Measurements from ENCODE around the gene ADRA2B.
"Not testable (repeated sequence)": the region's sequence is repeated elsewhere in the genome, so short reads cannot be mapped to it uniquely, and the experiment has no call there.

ADRA2B gene

DNA sequence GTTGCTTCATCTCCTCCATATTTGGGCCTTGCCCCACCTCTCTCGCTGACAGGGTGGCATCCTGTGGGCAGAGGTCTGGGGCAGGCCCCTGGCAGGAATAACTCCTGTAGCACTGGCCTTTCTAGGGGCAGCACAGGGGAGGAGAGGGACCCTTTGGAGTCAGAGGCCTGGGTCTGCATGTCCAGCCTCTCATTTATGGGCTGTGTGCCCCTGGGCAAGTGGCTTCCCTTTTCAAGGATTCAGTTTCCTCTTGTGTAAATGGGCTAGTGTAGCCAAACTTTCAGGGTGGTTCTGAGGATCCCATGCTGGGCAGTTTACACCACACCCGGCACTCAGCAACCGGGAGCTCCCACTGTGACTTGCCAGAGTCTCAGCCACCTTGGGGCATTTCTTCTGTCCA is 23.4 kb downstream of the ADRA2B start:
- no peak for DNase-seq
- TF ChIP-seq GATA1 (IDR thresholded peaks at IDR 0.05; ENCODE audit: low read depth, low read length): no peak
- TF ChIP-seq POLR2A (IDR thresholded peaks at IDR 0.05; ENCODE audit: low read length): no peak

DNA sequence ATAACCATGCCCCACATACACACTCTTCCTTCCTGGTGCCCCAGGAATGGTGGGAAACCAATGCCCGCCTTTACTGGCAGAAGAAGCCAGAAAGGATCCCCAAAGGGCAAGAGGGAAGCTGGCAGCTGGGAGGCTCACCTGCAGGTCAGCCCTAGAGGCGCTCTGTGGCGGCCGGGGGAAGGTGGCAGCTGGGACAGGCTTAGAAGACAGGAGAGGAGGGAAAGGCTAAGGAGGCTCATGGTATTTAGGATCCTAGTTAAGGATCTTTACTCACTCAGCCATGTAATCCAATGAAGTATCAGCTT is 23.8 kb downstream of the ADRA2B start:
- DNase-seq: no peak
- TF ChIP-seq POLR2A (IDR thresholded peaks at IDR 0.05; ENCODE audit: low read length) (no peak), GATA1 (IDR thresholded peaks at IDR 0.05; ENCODE audit: low read depth, low read length) (no peak)

DNA sequence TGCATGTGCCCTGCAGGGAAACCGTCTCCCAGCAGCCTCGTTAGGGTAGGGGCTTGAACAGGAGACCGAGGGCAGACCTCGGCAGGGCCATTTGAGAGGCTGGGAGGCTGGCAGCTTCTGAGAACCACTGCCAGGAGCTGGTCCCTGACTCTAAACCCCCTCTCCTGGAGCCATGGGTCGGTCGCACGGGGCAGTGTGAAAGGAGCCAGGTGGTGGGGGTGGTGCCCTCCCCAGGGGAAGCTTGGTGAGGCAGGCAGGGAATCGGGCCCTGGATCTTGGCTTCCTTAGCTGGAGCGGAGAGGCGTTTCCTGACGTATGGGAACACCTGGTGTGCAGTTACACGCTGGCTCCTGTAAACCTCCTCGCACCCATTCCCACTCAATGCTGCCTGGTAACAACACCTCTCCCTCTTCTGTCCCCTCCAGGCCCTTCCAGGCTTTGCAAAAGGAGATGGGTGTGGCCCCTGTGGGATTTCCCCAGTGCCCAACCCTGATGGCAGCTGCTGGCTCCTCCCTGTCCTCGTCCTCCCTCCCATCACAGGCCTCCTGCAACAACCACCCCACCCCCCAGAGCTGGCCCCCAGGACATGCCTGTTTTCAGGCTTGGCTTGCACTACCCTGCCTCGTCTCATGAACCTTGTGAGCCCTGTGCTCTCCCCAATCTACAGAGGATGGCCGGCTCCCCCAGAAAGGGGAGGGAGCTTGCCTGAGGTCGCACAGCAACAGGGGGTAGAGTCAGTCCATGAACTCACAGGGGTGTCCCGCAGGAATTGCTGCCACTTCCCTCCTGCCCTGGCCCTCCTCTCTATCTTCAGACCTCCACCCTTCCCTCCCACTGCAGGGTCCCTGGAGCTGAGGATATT is 24.4 kb downstream of the ADRA2B start:
- no peak for DNase-seq
- TF ChIP-seq POLR2A (IDR thresholded peaks at IDR 0.05; ENCODE audit: low read length) (no peak), GATA1 (IDR thresholded peaks at IDR 0.05; ENCODE audit: low read depth, low read length) (no peak)

DNA sequence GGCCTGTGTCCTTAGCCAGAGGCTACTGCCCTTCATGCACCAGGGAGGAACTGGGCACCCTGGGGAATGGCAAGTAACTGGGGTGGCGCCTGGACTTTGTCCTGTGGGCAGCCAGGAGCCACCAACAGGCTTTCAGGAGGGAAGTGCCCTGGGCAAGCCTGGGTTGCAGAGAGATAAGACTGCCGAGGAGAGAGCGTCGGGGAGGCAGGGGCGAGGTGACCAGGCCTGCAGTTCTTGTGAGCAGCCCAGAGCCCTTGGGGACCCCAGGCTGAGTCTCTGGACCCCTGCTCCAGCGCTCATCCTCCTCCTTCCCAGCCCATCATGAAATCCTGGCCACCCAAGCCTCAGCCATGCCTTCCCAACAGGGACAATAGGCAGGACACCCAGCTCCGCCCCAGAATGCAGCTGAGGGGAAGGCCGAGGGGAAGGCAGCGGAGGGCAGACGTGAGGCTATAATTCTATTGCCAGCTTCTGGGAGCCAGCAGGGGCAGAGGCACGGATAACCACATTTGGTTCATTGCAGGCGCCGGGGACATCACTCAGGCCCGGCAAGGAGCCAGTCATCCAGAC is 25.1 kb downstream of the ADRA2B start:
- DNase-seq: no peak
- TF ChIP-seq POLR2A (IDR thresholded peaks at IDR 0.05; ENCODE audit: low read length) (no peak), GATA1 (IDR thresholded peaks at IDR 0.05; ENCODE audit: low read depth, low read length) (no peak)

DNA sequence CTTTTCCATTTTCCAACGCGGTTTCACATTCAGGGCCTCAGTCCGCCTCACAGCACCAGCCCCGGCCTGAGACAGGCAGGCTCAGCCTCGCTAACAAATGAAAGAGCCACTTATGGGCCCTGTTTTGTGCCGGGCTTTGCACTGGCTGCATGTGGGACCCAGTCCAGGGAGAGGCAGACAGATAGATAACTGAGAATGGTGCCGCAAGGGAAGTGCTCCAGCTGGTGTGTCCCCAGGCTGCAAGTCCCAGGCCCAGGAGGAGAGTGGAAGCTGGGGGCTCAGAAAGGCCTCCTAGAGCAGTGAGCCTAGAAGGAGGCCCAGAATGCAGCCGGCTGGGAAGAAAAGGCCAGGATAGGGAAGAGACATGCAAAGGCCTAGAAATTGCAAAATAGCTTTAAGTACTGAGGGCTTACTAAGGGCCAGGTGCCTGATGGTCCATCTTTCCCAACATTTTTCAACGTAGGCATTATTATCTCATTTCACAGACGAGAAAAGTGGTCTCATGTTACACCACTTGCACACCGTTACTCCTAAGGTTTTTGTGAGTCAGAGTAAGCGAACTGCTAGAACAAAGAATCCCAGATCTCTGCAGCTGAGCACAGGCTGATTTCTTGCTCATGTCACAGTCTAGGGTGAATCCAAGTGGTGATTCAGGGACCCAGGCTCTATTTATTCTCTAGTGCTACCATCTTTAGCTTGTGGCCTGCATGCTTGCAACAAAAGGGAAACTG is 26.0 kb downstream of the ADRA2B start:
- no peak for DNase-seq
- TF ChIP-seq GATA1 (IDR thresholded peaks at IDR 0.05; ENCODE audit: low read depth, low read length) (no peak), POLR2A (IDR thresholded peaks at IDR 0.05; ENCODE audit: low read length) (no peak)

DNA sequence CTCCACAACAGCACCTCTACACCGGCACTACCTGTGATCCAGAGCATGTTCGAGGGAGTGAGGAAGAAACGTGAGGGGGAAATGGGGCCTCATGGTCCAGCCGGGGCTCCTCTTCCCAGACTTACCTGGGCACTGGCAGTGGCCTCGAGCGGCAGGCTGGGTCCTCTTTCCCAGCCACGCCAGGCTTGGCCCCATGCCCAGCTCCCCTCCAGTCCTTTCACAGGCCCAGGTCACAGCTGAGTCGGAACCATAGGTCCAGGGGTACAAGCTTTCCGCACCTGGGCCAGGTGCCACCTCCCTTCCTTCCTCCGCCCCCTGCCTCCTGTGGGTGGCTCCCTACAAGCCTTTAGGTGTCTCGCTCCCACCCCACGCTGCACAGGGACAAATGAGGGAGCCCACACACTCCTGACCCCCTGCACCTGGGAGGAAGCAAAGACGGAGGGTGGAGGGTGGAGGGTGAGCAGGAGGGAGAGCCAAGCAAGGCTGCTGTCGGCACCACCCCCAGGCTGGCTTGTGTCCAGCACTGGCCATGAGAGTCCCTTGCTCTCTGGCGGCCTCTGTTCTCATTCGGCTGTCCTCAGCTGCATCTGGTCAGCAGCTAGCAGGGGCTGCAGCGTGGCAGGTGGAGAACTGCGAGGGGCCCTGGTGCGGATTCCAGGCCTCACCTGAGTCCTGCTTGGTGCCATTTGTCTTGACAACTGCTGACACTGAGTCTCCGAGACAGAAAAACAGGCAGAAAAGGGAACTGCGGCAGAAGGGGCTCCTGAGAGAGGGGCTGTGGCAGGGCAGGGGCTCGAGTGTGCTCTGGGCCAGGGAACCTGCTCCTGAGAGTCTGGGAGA is 26.8 kb downstream of the ADRA2B start:
- TF ChIP-seq GATA1 (IDR thresholded peaks at IDR 0.05; ENCODE audit: low read depth, low read length): no peak
- no peak for TF ChIP-seq POLR2A (IDR thresholded peaks at IDR 0.05; ENCODE audit: low read length)
- no peak for DNase-seq

DNA sequence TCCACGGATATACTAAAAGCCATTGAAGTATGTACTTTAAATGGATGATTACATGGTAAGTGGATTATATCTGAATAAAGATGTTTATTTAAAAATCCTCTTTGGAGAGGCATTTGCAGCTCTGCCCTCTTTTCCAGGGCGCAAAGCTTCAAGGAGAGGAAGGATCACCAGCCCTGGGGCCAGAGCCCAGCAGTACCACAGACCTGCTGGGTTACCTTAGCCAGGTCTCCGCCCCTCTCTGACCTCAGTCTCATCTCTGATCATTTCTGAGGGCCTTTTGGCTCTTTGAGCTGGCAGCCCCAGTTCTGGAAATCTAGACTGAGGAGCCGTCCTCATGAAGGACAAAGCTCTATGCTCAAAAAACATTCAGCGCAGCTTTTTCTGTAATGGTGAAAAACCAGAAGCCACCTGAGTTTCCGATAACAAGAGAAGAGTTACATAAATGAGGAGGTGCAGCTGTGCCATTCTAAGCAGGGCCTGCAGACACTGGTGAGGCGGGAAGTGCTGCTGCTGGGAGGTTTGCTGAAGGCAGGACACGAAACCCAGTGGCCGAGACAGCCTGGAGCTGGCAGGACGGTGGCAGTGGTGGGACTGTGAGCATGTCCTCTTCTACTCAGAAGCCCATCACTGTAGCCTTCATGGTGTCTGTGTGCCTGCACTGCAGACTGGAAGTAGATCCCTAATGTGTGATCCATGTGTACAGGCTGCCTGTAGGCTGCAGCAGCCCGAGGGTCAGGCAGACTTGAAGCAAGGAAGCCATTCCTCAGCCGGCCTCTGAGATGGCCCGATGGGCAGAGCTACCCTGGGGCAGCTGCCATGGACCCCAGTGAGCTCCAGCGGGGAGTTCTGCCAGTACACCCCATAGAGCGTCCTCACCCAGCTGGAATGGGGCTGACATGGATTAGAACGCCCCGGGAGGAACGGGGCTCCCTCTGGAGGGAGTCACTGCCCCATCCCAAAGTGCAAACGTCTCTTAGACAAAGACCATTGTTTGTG is 27.7 kb downstream of the ADRA2B start:
- TF ChIP-seq POLR2A (IDR thresholded peaks at IDR 0.05; ENCODE audit: low read length) (no peak), GATA1 (IDR thresholded peaks at IDR 0.05; ENCODE audit: low read depth, low read length) (no peak)
- no peak for DNase-seq

DNA sequence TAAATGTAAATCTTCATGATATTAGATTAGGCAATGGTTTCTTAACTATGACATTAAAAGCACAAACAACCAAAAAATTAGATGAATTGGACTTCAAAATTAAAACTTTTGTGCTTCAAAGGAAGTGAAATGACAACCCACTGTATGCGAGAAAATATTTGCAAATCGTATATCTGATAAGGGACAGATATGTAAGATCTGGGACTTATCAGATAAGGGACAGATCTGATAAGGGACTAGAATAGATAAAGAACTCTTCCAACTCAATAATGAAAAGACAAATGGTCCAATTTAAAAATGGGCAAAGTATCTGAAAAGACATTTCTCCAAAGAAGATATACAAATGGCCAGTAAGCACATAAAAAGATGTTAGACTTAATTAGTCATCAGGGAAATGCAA is 29.2 kb downstream of the ADRA2B start:
- no peak for DNase-seq
- no peak for TF ChIP-seq GATA1 (IDR thresholded peaks at IDR 0.05; ENCODE audit: low read depth, low read length)
- no peak for TF ChIP-seq POLR2A (IDR thresholded peaks at IDR 0.05; ENCODE audit: low read length)

DNA sequence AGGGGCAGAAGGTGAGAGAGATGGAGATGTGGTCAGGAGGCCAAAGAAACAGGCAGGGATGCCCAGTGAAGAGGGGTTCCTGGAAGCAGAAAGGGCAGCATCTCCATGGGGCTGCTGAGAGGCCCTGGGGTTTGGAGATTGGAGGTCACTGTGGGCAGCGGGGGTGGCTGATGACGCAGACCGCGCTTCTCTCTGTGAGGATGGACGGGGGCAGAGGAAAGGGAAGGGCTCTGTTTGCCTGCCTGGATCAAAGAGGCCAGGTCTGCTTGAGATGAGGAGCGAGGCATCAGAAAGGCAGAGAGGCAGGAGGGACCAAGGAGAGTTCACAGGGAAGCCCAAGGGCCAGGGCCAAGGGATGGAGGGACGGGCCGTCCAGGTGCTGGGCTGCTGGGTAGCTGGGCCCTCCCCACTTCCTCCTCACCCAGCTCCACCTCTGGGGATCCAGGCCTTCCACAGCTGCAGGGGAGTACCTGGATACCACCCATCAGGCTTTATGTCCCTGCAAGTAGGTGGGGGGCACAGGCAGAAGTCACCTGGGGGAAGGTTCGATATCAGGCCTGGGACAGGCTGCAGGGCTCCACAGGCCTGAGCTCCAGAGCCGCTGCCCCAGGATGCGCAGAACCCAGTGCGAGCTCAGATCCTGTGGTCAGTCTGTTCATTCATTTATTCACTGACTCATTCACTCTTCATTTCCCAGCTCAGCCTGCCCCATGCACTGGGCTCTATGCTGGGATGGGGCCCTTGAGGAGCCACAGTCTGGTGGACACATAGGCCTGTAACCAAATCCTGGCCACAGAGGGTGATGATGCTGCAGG is 30.6 kb downstream of the ADRA2B start:
- no peak for DNase-seq
- TF ChIP-seq POLR2A (IDR thresholded peaks at IDR 0.05; ENCODE audit: low read length): no peak
- TF ChIP-seq GATA1 (IDR thresholded peaks at IDR 0.05; ENCODE audit: low read depth, low read length): no peak

DNA sequence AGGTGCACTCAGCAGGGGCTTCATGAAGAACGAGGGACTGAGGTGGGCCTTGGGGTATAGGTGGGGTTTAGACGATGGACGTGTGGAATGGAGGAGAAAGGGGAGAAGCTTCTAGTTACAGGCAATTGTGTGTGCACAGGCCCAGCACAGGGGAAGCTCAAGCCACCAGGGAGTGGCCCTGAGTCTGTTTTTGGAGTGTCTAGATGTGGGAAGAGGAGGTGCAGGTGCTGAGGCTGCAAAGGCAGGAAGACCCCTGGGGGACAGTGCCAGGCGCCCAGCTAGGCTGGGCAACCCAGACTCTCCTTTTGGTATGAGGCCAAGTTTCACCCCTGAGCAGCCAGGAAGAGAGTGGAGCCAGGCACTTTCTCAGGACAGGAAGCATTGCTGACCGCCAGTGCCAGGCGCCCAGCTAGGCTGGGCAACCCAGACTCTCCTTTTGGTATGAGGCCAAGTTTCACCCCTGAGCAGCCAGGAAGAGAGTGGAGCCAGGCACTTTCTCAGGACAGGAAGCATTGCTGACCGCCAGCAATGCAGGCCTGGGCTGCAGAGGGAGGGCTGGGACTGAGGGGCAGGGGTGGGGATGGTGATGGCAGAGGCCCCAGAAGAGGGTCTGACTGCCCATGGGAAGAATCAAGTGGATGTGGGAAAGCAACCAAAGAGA is 31.4 kb downstream of the ADRA2B start:
- not testable (repeated sequence) for DNase-seq

DNA sequence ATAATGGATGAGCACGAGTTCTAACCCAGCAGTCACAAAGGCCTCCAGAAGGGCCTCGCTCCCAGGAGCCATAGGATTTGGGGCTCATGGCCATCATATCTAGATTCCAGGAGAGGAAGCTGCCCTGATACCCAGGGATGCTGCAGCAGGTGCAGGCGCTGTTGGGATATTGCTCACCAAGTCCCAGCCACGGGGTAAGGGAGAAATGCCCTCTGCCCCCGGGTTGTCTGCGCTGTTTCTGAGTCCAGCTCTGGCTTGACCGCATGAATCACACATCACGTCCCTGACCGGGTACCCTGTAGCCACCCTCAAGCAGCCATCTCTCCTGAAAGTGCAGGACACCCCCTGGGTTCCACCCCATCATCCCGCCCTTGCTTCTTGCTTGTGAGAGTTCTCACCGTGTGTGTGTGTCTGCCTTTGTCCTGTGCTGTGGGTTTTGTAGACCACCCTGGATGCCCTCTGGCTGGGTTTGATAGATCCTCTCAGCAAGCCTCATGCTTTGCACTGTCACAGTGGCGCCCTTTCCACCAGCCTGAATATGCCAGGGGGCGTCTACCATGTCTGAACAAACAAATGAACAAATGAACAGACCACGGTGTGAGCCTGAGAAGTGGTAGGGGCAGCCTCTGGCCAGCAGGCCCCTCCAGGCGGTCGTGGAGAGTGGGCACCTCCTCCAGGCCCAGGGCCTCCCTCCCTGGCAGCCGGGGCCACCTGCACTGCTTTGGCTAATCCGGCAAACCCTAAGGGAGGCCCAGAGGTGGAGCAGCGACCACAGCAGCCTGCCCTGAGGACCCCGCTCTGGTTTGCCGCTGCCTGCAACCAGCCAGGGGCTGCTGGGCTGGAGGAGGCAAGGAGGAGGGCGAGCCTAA is 32.1 kb downstream of the ADRA2B start:
- TF ChIP-seq GATA1 (IDR thresholded peaks at IDR 0.05; ENCODE audit: low read depth, low read length) (no peak), POLR2A (IDR thresholded peaks at IDR 0.05; ENCODE audit: low read length) (no peak)
- DNase-seq: no peak

Measured in erythroblast (primary cell).